ENCODE measurements around the gene PCDHB8. TPM values are rescaled to one million over a fixed set of nuclear protein-coding genes. Genes with fewer than 3 reads are reported as not detected.

PCDHB8 gene
- total RNA-seq, 1 experiment from 2014 or later, result 8.3 TPM

Other genes with a start within 250 kb of the PCDHB8 start
- gene PCDHAC2, start 211.3 kb upstream of the PCDHB8 start, total RNA-seq (2014; rRNA removed; shearing (Covaris generic)), result 1.2 and 1.3 TPM in 2 replicates
- 0.06 TPM in 1 of 2 replicates, not detected in the other for gene PCDHB1, start 126.4 kb upstream of the PCDHB8 start, total RNA-seq (2014; rRNA removed; shearing (Covaris generic))
- 12.1 and 22.4 TPM in 2 replicates for gene PCDHB2, start 83.2 kb upstream of the PCDHB8 start, total RNA-seq (2014; rRNA removed; shearing (Covaris generic))
- 0.11 and 0.24 TPM in 2 replicates for gene PCDHB3, start 77.3 kb upstream of the PCDHB8 start, total RNA-seq (2014; rRNA removed; shearing (Covaris generic))
- gene PCDHB4, start 56.0 kb upstream of the PCDHB8 start, total RNA-seq (2014; rRNA removed; shearing (Covaris generic)), result 0.51 TPM in 2 replicates
- 20.6 and 21.7 TPM in 2 replicates for gene PCDHB5, start 42.6 kb upstream of the PCDHB8 start, total RNA-seq (2014; rRNA removed; shearing (Covaris generic))
- 0.69 and 2.9 TPM in 2 replicates for gene PCDHB6, start 27.7 kb upstream of the PCDHB8 start, total RNA-seq (2014; rRNA removed; shearing (Covaris generic))
- gene PCDHB7, start 5.1 kb upstream of the PCDHB8 start, total RNA-seq (2014; rRNA removed; shearing (Covaris generic)), result 2.6 and 3.9 TPM in 2 replicates
- 4.3 and 4.8 TPM in 2 replicates for gene PCDHB16, start 4.6 kb downstream of the PCDHB8 start, total RNA-seq (2014; rRNA removed; shearing (Covaris generic))
- 0.40 and 1.6 TPM in 2 replicates for gene PCDHB9, start 9.4 kb downstream of the PCDHB8 start, total RNA-seq (2014; rRNA removed; shearing (Covaris generic))
- gene PCDHB10, start 14.6 kb downstream of the PCDHB8 start, total RNA-seq (2014; rRNA removed; shearing (Covaris generic)), result 0.40 and 0.71 TPM in 2 replicates
- gene PCDHB11, start 21.8 kb downstream of the PCDHB8 start, total RNA-seq (2014; rRNA removed; shearing (Covaris generic)), result 0.40 and 1.1 TPM in 2 replicates
- 2.1 and 3.6 TPM in 2 replicates for gene PCDHB12, start 30.9 kb downstream of the PCDHB8 start, total RNA-seq (2014; rRNA removed; shearing (Covaris generic))
- gene PCDHB13, start 36.1 kb downstream of the PCDHB8 start, total RNA-seq (2014; rRNA removed; shearing (Covaris generic)), result 1.7 and 2.1 TPM in 2 replicates
- gene PCDHB14, start 45.6 kb downstream of the PCDHB8 start, total RNA-seq (2014; rRNA removed; shearing (Covaris generic)), result 1.0 and 1.5 TPM in 2 replicates
- 0.21 and 0.86 TPM in 2 replicates for gene PCDHB15, start 67.6 kb downstream of the PCDHB8 start, total RNA-seq (2014; rRNA removed; shearing (Covaris generic))
- 0.11 and 1.8 TPM in 2 replicates for gene SLC25A2, start 126.3 kb downstream of the PCDHB8 start, total RNA-seq (2014; rRNA removed; shearing (Covaris generic))
- 55.5 and 57.7 TPM in 2 replicates for gene TAF7, start 143.0 kb downstream of the PCDHB8 start, total RNA-seq (2014; rRNA removed; shearing (Covaris generic))
- gene PCDHGA1, start 152.7 kb downstream of the PCDHB8 start, total RNA-seq (2014; rRNA removed; shearing (Covaris generic)), result 0.18 and 0.34 TPM in 2 replicates
- 0.15 and 0.74 TPM in 2 replicates for gene PCDHGA2, start 161.0 kb downstream of the PCDHB8 start, total RNA-seq (2014; rRNA removed; shearing (Covaris generic))
- 0.57 TPM in 1 of 2 replicates, not detected in the other for gene PCDHGA3, start 166.0 kb downstream of the PCDHB8 start, total RNA-seq (2014; rRNA removed; shearing (Covaris generic))
- gene PCDHGB1, start 172.3 kb downstream of the PCDHB8 start, total RNA-seq (2014; rRNA removed; shearing (Covaris generic)), result 1.4 and 1.5 TPM in 2 replicates
- 0.63 and 1.6 TPM in 2 replicates for gene PCDHGA4, start 177.2 kb downstream of the PCDHB8 start, total RNA-seq (2014; rRNA removed; shearing (Covaris generic))
- gene PCDHGB2, start 182.2 kb downstream of the PCDHB8 start, total RNA-seq (2014; rRNA removed; shearing (Covaris generic)), result 0.23 and 0.24 TPM in 2 replicates
- gene PCDHGA5, start 186.4 kb downstream of the PCDHB8 start, total RNA-seq (2014; rRNA removed; shearing (Covaris generic)), result 0.23 and 0.39 TPM in 2 replicates
- gene PCDHGB3, start 192.5 kb downstream of the PCDHB8 start, total RNA-seq (2014; rRNA removed; shearing (Covaris generic)), result 0.68 and 1.1 TPM in 2 replicates
- gene PCDHGA6, start 196.1 kb downstream of the PCDHB8 start, total RNA-seq (2014; rRNA removed; shearing (Covaris generic)), result 0.24 and 0.46 TPM in 2 replicates
- 0.06 and 0.42 TPM in 2 replicates for gene PCDHGA7, start 205.0 kb downstream of the PCDHB8 start, total RNA-seq (2014; rRNA removed; shearing (Covaris generic))
- 0.06 and 0.09 TPM in 2 replicates for gene PCDHGB4, start 209.9 kb downstream of the PCDHB8 start, total RNA-seq (2014; rRNA removed; shearing (Covaris generic))
- 0.06 TPM in 1 of 2 replicates, not detected in the other for gene PCDHGA8, start 214.8 kb downstream of the PCDHB8 start, total RNA-seq (2014; rRNA removed; shearing (Covaris generic))
- gene PCDHGB5, start 220.2 kb downstream of the PCDHB8 start, total RNA-seq (2014; rRNA removed; shearing (Covaris generic)), result 0.09 TPM in 1 of 2 replicates, not detected in the other
- 1.2 TPM in 1 of 2 replicates, not detected in the other for gene PCDHGA9, start 225.0 kb downstream of the PCDHB8 start, total RNA-seq (2014; rRNA removed; shearing (Covaris generic))
- 1.3 and 2.5 TPM in 2 replicates for gene PCDHGB6, start 230.2 kb downstream of the PCDHB8 start, total RNA-seq (2014; rRNA removed; shearing (Covaris generic))
- 0.06 and 0.30 TPM in 2 replicates for gene PCDHGA10, start 235.2 kb downstream of the PCDHB8 start, total RNA-seq (2014; rRNA removed; shearing (Covaris generic))
- 0.06 and 0.17 TPM in 2 replicates for gene PCDHGB7, start 239.9 kb downstream of the PCDHB8 start, total RNA-seq (2014; rRNA removed; shearing (Covaris generic))
- 15.0 TPM in 2 replicates for gene PCDHGA11, start 243.3 kb downstream of the PCDHB8 start, total RNA-seq (2014; rRNA removed; shearing (Covaris generic))

All from Daoy (cell line).